SK-N-SH (cell line): ENCODE results near the gene ITM2B. TPM values are rescaled to one million over a fixed set of nuclear protein-coding genes. Genes with fewer than 3 reads are reported as not detected.

ENCODE experiments used
- CTCF ChIA-PET: fragments of 300-600, 350-600 bp; formaldehyde crosslinking; extraction: SDS; loops from one replicate; lab custom pipeline; 2021; lab: Yijun Ruan, JAX
- POLR2A ChIA-PET: fragments of 350-600 bp; sonication (Branson Sonifier 250); formaldehyde crosslinking; extraction: SDS; loops from one replicate; lab custom pipeline; 2020; ENCODE audit warnings: antibody characterized with exemption, inconsistent platforms; lab: Yijun Ruan, JAX
- DNase-seq: peaks from one replicate; pipeline ENCODE4 v3.0.0; 2012
- H2AFZ ChIP-seq: fragments of 200-600 bp; sonication (generic); 2 replicates; pipeline ENCODE4 v1.8.1; 2016; ENCODE audit warnings: antibody characterized with exemption, mild to moderate bottlenecking, low read depth
- H3F3A ChIP-seq: fragments of 200-600 bp; sonication (generic); replicated peaks from 2 replicates; pipeline ENCODE3; 2016; ENCODE audit warnings: antibody characterized with exemption, mild to moderate bottlenecking; ENCODE audit not compliant: insufficient read depth
- H3K27ac ChIP-seq, 2 experiments: fragments of 200-500 bp in 1 of 2; fragments of 200-600 bp in 1 of 2; sonication (Bioruptor generic) in 1 of 2; sonication (generic), shearing (Covaris generic) in 1 of 2; 2 replicates each; pipeline versions ENCODE4 v1.5.1 to v1.6.1; 2014 to 2016; ENCODE audit warnings: low read depth in 2 of 2, inconsistent platforms in 1 of 2, low read length in 1 of 2, mild to moderate bottlenecking in 1 of 2, mixed read lengths in 1 of 2
- H3K27me3 ChIP-seq: fragments of 200-600 bp; sonication (generic), shearing (Covaris generic); 2 replicates; pipeline ENCODE4 v1.6.1; 2016; ENCODE audit warnings: mixed run types; ENCODE audit not compliant: insufficient read depth
- H3K36me3 ChIP-seq, 2 experiments: fragments of 200-500 bp in 1 of 2; fragments of 200-600 bp in 1 of 2; sonication (Bioruptor generic) in 1 of 2; sonication (generic) in 1 of 2; replicated peaks in 1 of 2; 2 replicates each; pipeline versions ENCODE3 to v1.5.1; 2014 to 2016; ENCODE audit warnings: low read length in 1 of 2, mild to moderate bottlenecking in 1 of 2; ENCODE audit not compliant: insufficient read depth in 2 of 2, control insufficient read depth in 1 of 2
- H3K4me1 ChIP-seq, 2 experiments: fragments of 200-500 bp in 1 of 2; fragments of 200-600 bp in 1 of 2; sonication (Bioruptor generic) in 1 of 2; sonication (generic), shearing (Covaris generic) in 1 of 2; 2 replicates each; pipeline versions ENCODE4 v1.5.1 to v1.6.1; 2014 to 2016; ENCODE audit warnings: low read depth in 1 of 2, low read length in 1 of 2, mixed run types in 1 of 2; ENCODE audit not compliant: insufficient read depth in 2 of 2, control insufficient read depth in 1 of 2
- H3K4me2 ChIP-seq: fragments of 200-600 bp; sonication (generic), shearing (Covaris generic); 2 replicates; pipeline ENCODE4 v1.6.1; 2017; ENCODE audit warnings: mixed run types
- H3K4me3 ChIP-seq, 2 experiments: fragments of 200-500 bp in 1 of 2; fragments of 200-600 bp in 1 of 2; sonication (Bioruptor generic) in 1 of 2; sonication (generic), shearing (Covaris generic) in 1 of 2; 2 replicates each; pipeline versions ENCODE4 v1.5.1 to v1.8.1; 2014 to 2016; ENCODE audit warnings: low read depth in 2 of 2, inconsistent platforms in 1 of 2, low read length in 1 of 2, mild to moderate bottlenecking in 1 of 2, mixed read lengths in 1 of 2, moderate library complexity in 1 of 2
- H3K79me2 ChIP-seq: fragments of 200-600 bp; sonication (generic); 2 replicates; pipeline ENCODE4 v1.8.1; 2017; ENCODE audit warnings: mild to moderate bottlenecking; ENCODE audit not compliant: insufficient read depth
- H3K9ac ChIP-seq: fragments of 200-600 bp; sonication (generic); 2 replicates; pipeline ENCODE4 v1.6.1; 2017; ENCODE audit warnings: mixed run types
- H3K9me2 ChIP-seq: fragments of 200-600 bp; sonication (generic); 2 replicates; pipeline ENCODE4 v1.6.1; 2017; ENCODE audit warnings: mixed run types
- H3K9me3 ChIP-seq: fragments of 200-600 bp; sonication (generic); 2 replicates; pipeline ENCODE4 v1.6.1; 2017; ENCODE audit warnings: mixed run types, mild to moderate bottlenecking, moderate library complexity
- H4K20me1 ChIP-seq: fragments of 200-600 bp; sonication (generic); 2 replicates; pipeline ENCODE4 v1.6.1; 2017; ENCODE audit warnings: mild to moderate bottlenecking, mixed run types; ENCODE audit not compliant: insufficient read depth
- CHD2 ChIP-seq: fragments of 150-350 bp; IDR thresholded peaks from 2 replicates; pipeline ENCODE4 v1.6.1; 2018; ENCODE audit warnings: low read length; ENCODE audit not compliant: partially characterized antibody
- CTCF ChIP-seq: fragments of 200-600 bp; sonication (generic); IDR thresholded peaks from 2 replicates; pipeline ENCODE4 v1.6.1; 2017; ENCODE audit warnings: antibody characterized with exemption, mild to moderate bottlenecking, moderate library complexity
- ELF1 ChIP-seq: IDR thresholded peaks from 2 replicates; pipeline ENCODE4 v1.4.0; 2012
- FOSL2 ChIP-seq: IDR thresholded peaks from 2 replicates; pipeline ENCODE4 v1.4.0; 2012; ENCODE audit warnings: low read depth, mild to moderate bottlenecking, moderate library complexity, borderline replicate concordance
- FOXJ3 ChIP-seq: sonication (generic); formaldehyde crosslinking; IDR thresholded peaks from 2 replicates; pipeline ENCODE4 v1.5.1; 2020; ENCODE audit warnings: mild to moderate bottlenecking, missing genetic modification reagents
- FOXM1 ChIP-seq: IDR thresholded peaks from 2 replicates; pipeline ENCODE4 v1.4.0; 2012; ENCODE audit warnings: low read depth, mild to moderate bottlenecking
- GABPA ChIP-seq: IDR thresholded peaks from 2 replicates; pipeline ENCODE4 v1.4.0; 2012; ENCODE audit warnings: low read depth, mild to moderate bottlenecking
- IRF3 ChIP-seq: fragments of 150-350 bp; IDR thresholded peaks from 2 replicates; pipeline ENCODE4 v1.6.1; 2016; ENCODE audit warnings: mild to moderate bottlenecking, low read depth, low read length
- MAX ChIP-seq: IDR thresholded peaks from 2 replicates; pipeline ENCODE4 v1.4.0; 2012; ENCODE audit warnings: low read depth
- MEF2A ChIP-seq: IDR thresholded peaks from 2 replicates; pipeline ENCODE4 v1.4.0; 2012; ENCODE audit warnings: low read depth, borderline replicate concordance
- MXI1 ChIP-seq: IDR thresholded peaks from 2 replicates; pipeline ENCODE4 v1.6.1; 2012; ENCODE audit warnings: mild to moderate bottlenecking, low read depth, low read length, improper control_type of control experiment
- NFIC ChIP-seq: IDR thresholded peaks from 2 replicates; pipeline ENCODE4 v1.4.0; 2012; ENCODE audit warnings: borderline replicate concordance
- POLR2AphosphoS5 ChIP-seq: IDR thresholded peaks from 2 replicates; pipeline ENCODE4 v1.6.1; 2012; ENCODE audit warnings: low read depth, low read length
- RAD21 ChIP-seq: IDR thresholded peaks from 2 replicates; pipeline ENCODE4 v1.6.1; 2012; ENCODE audit warnings: mild to moderate bottlenecking, low read length
- REST ChIP-seq: IDR thresholded peaks from 2 replicates; pipeline ENCODE4 v1.6.1; 2012; ENCODE audit warnings: mild to moderate bottlenecking, low read depth, low read length, moderate library complexity
- SIN3A ChIP-seq: IDR thresholded peaks from 2 replicates; pipeline ENCODE4 v1.6.1; 2012; ENCODE audit warnings: low read depth, mild to moderate bottlenecking, low read length, moderate library complexity, borderline replicate concordance
- SMC3 ChIP-seq: IDR thresholded peaks from 2 replicates; pipeline ENCODE4 v1.6.1; 2012; ENCODE audit warnings: low read depth, low read length, improper control_type of control experiment
- TAF1 ChIP-seq: IDR thresholded peaks from 2 replicates; pipeline ENCODE4 v1.6.1; 2012; ENCODE audit warnings: low read depth, mild to moderate bottlenecking, low read length, moderate library complexity, borderline replicate concordance
- TEAD4 ChIP-seq: IDR thresholded peaks from 2 replicates; pipeline ENCODE4 v1.4.0; 2012; ENCODE audit warnings: mild to moderate bottlenecking, borderline replicate concordance; ENCODE audit not compliant: insufficient read depth
- YY1 ChIP-seq: IDR thresholded peaks from 2 replicates; pipeline ENCODE4 v1.4.0; 2012; ENCODE audit warnings: low read depth, mild to moderate bottlenecking
- WGBS: methylation state at CpG from one replicate; pipeline ENCODE4 v1.1.6; 2017; ENCODE audit warnings: low lambda C conversion rate; 5-methylcytosine and 5-hydroxymethylcytosine counted together
- polyA plus RNA-seq, 3 experiments: library from polyadenylated mRNA; depleted of rRNA; stranded (reverse); fragments of >200 nt; gene quantifications; 2 replicates each; pipeline ENCODE4 v1.2.3, GENCODE V29; 2012

ITM2B gene
- polyA plus RNA-seq, 1 of the 3 experiments (the other 2 are of a cell fraction), result 184 TPM

- H3K4me3 ChIP-seq, result no peak overlapping the region
- peaks cover 8% of the 10 kb centered on the region for H3F3A ChIP-seq
- H3K27ac ChIP-seq, result no peak overlapping the region
- POLR2A ChIA-PET, result no interaction called here
- H3K4me1 ChIP-seq, result no peaks in the 10 kb centered on the region; a peak in 2 of 4 replicates
- peaks cover 28 to 33% of the 10 kb centered on the region in 2 experiments for H3K36me3 ChIP-seq
- peaks cover 4% of the 10 kb centered on the region; the same call in 1 of the 2 replicates for H4K20me1 ChIP-seq
- H3K9me2 ChIP-seq, result no peaks in the 10 kb centered on the region
- CTCF ChIA-PET, result no interaction called here
- no peaks in the 10 kb centered on the region for H3K27me3 ChIP-seq
- peaks cover 63% of the 10 kb centered on the region for H3K79me2 ChIP-seq
- no peak for DNase-seq
- no peak overlapping the region for H3K4me2 ChIP-seq
- no peak for TF ChIP-seq YY1
- no peak for TF ChIP-seq SIN3A
- no peak for TF ChIP-seq CTCF
- TF ChIP-seq MAX, result no peak
- TF ChIP-seq REST, result no peak
- TF ChIP-seq POLR2AphosphoS5, result no peak
- TF ChIP-seq FOSL2, result no peak
- no peak for TF ChIP-seq FOXM1
- no peak for TF ChIP-seq IRF3
- TF ChIP-seq RAD21, result no peak
- no peak overlapping the region for H2AFZ ChIP-seq
- H3K9ac ChIP-seq, result no peak overlapping the region
- WGBS, result 96% methylated on average over 10 of the region's 10 CpGs
- H3K9me3 ChIP-seq, result no peaks in the 10 kb centered on the region
These were observed 19.2 kb downstream of the ITM2B start for GRCh38 chr13:48252176-48252575.

- Histone ChIP-seq H3K79me2 (peaks cover 48% of the 10 kb centered on the region), H3F3A (peaks cover 8% of the 10 kb centered on the region), H3K9me2 (no peaks in the 10 kb centered on the region), H3K27ac (no peak overlapping the region), H2AFZ (no peak overlapping the region), H3K9me3 (no peaks in the 10 kb centered on the region), H3K36me3 (peaks cover 45 to 50% of the 10 kb centered on the region in 2 experiments), H3K4me2 (no peak overlapping the region), H4K20me1 (no peaks in the 10 kb centered on the region; the same call in 1 of the 2 replicates), H3K9ac (no peak overlapping the region), H3K4me3 (no peak overlapping the region), H3K4me1 (no peaks in the 10 kb centered on the region; a peak in 2 of 4 replicates), H3K27me3 (no peaks in the 10 kb centered on the region)
- TF ChIP-seq FOXJ3 (CRISPR knock-in tag), result no peak
- no peak for TF ChIP-seq TEAD4
- TF ChIP-seq GABPA, result no peak
- no peak for TF ChIP-seq MXI1
- no peak for TF ChIP-seq CHD2
- no peak for TF ChIP-seq MEF2A
- no peak for TF ChIP-seq ELF1
- no peak for TF ChIP-seq TAF1
- TF ChIP-seq REST, result no peak
- TF ChIP-seq SMC3, result no peak
- no peak for TF ChIP-seq NFIC
- no peak for DNase-seq
- WGBS, result 91% methylated on average over 2 of the region's 2 CpGs
- POLR2A ChIA-PET, result no interaction called here
- CTCF ChIA-PET, result no interaction called here
These were observed 20.8 kb downstream of the ITM2B start for GRCh38 chr13:48253849-48254248.
